Ectodermal cell (in vitro differentiated cells): ENCODE data around the gene H2BK1.

Source experiments
- H3K27ac ChIP-seq: 2 replicates; pipeline ENCODE4 v1.7.0; 2013; ENCODE audit warnings: mild to moderate bottlenecking, low read depth, low read length; ENCODE audit not compliant: insufficient read depth, poor library complexity, severe bottlenecking
- H3K27me3 ChIP-seq: 2 replicates; pipeline ENCODE4 v1.7.0; 2013; ENCODE audit warnings: mild to moderate bottlenecking, low read length; ENCODE audit not compliant: insufficient read depth, control insufficient read depth, poor library complexity, severe bottlenecking
- H3K36me3 ChIP-seq: one replicate; pipeline ENCODE4 v1.7.0; 2013; ENCODE audit warnings: low read length; ENCODE audit not compliant: control insufficient read depth, insufficient read depth
- H3K4me1 ChIP-seq: one replicate; pipeline ENCODE4 v1.7.0; 2013; ENCODE audit warnings: low read length; ENCODE audit not compliant: control insufficient read depth, insufficient read depth
- H3K4me3 ChIP-seq: 2 replicates; pipeline ENCODE4 v1.7.0; 2013; ENCODE audit warnings: low read depth, low read length, control low read depth; ENCODE audit not compliant: insufficient read depth
- H3K9me3 ChIP-seq: 2 replicates; pipeline ENCODE4 v1.7.0; 2013; ENCODE audit warnings: mild to moderate bottlenecking, low read length, moderate library complexity; ENCODE audit not compliant: control insufficient read depth
- WGBS, 2 experiments: methylation state at CpG; one replicate each; pipeline ENCODE4 v1.1.7; 2013; ENCODE audit warnings: missing lambda C conversion rate in 2 of 2; 5-methylcytosine and 5-hydroxymethylcytosine counted together

H2BK1 gene

GRCh38 chr7:151192002-151192539, 18.2 kb downstream of the H2BK1 start:
- Histone ChIP-seq H3K4me3 (no peak overlapping the region), H3K4me1 (peaks cover 3% of the 10 kb centered on the region), H3K27ac (no peak overlapping the region), H3K36me3 (no peaks in the 10 kb centered on the region), H3K9me3 (no peaks in the 10 kb centered on the region), H3K27me3 (peaks cover 4% of the 10 kb centered on the region)
- 95 to 96% methylated on average over 22 to 23 of the region's 23 CpGs for WGBS, 2 experiments

- H3K4me3 ChIP-seq = no peak overlapping the region
- H3K27ac ChIP-seq = no peak overlapping the region
- 92% methylated on average over 12 of the region's 12 CpGs for WGBS, 2 experiments
- peaks cover 4% of the 10 kb centered on the region for H3K27me3 ChIP-seq
- H3K4me1 ChIP-seq = peaks cover 3% of the 10 kb centered on the region
- no peaks in the 10 kb centered on the region for H3K9me3 ChIP-seq
- H3K36me3 ChIP-seq = no peaks in the 10 kb centered on the region
Observed at GRCh38 chr7:151191544-151191943, 18.7 kb downstream of the H2BK1 start.

- no peaks in the 10 kb centered on the region for H3K36me3 ChIP-seq
- no peak overlapping the region for H3K4me3 ChIP-seq
- H3K27me3 ChIP-seq = no peaks in the 10 kb centered on the region
- peaks cover 3% of the 10 kb centered on the region for H3K4me1 ChIP-seq
- H3K27ac ChIP-seq = no peak overlapping the region
- 90 to 95% methylated on average over 4 of the region's 4 CpGs for WGBS, 2 experiments
- no peaks in the 10 kb centered on the region for H3K9me3 ChIP-seq
Observed at GRCh38 chr7:151189038-151189437, 21.2 kb downstream of the H2BK1 start.

GRCh38 chr7:151188252-151188542, 22.1 kb downstream of the H2BK1 start:
- Histone ChIP-seq H3K27me3 (no peaks in the 10 kb centered on the region), H3K4me3 (no peak overlapping the region), H3K4me1 (peaks cover 3% of the 10 kb centered on the region), H3K27ac (no peak overlapping the region), H3K36me3 (no peaks in the 10 kb centered on the region), H3K9me3 (no peaks in the 10 kb centered on the region)
- WGBS, 2 experiments = 63 to 72% methylated on average over 5 of the region's 5 CpGs

GRCh38 chr7:151187409-151188251, 22.7 kb downstream of the H2BK1 start:
- H3K4me1 ChIP-seq = peaks cover 3% of the 10 kb centered on the region
- no peak overlapping the region for H3K4me3 ChIP-seq
- no peaks in the 10 kb centered on the region for H3K9me3 ChIP-seq
- H3K27ac ChIP-seq = no peak overlapping the region
- no peaks in the 10 kb centered on the region for H3K27me3 ChIP-seq
- WGBS, 2 experiments = 90 to 92% methylated on average over 22 of the region's 22 CpGs
- H3K36me3 ChIP-seq = no peaks in the 10 kb centered on the region

- Histone ChIP-seq H3K4me1 (peaks cover 3% of the 10 kb centered on the region), H3K9me3 (no peaks in the 10 kb centered on the region), H3K4me3 (no peak within 1 kb of the TSS), H3K27ac (no peak within 1 kb of the TSS), H3K36me3 (no peaks in the 10 kb centered on the region), H3K27me3 (no peaks in the 10 kb centered on the region)
- 89% methylated on average over 22 of the region's 22 CpGs for WGBS, 2 experiments
Observed at GRCh38 chr7:151186640-151187408, 23.5 kb downstream of the H2BK1 start, which contains the start of gene ASB10. ASB10 (minus strand) TSS chr7:151187250; CDS start chr7:151187130, 120 bp downstream.

GRCh38 chr7:151185762-151186639, 24.3 kb downstream of the H2BK1 start:
- Histone ChIP-seq H3K4me3 (no peak overlapping the region), H3K9me3 (no peaks in the 10 kb centered on the region), H3K27me3 (no peaks in the 10 kb centered on the region), H3K4me1 (peaks cover 3% of the 10 kb centered on the region), H3K27ac (no peak overlapping the region), H3K36me3 (no peaks in the 10 kb centered on the region)
- WGBS, 2 experiments = 91 to 95% methylated on average over 16 of the region's 16 CpGs

- no peaks in the 10 kb centered on the region for H3K36me3 ChIP-seq
- peaks cover 2% of the 10 kb centered on the region for H3K27me3 ChIP-seq
- H3K4me3 ChIP-seq = no peak overlapping the region
- 91 to 93% methylated on average over 22 of the region's 22 CpGs for WGBS, 2 experiments
- no peaks in the 10 kb centered on the region for H3K4me1 ChIP-seq
- no peaks in the 10 kb centered on the region for H3K9me3 ChIP-seq
- no peak overlapping the region for H3K27ac ChIP-seq
Observed at GRCh38 chr7:151181011-151181431, 29.3 kb downstream of the H2BK1 start.

GRCh38 chr7:151179946-151180345, 30.3 kb downstream of the H2BK1 start:
- H3K9me3 ChIP-seq = no peaks in the 10 kb centered on the region
- no peak overlapping the region for H3K4me3 ChIP-seq
- no peaks in the 10 kb centered on the region for H3K36me3 ChIP-seq
- H3K27me3 ChIP-seq = peaks cover 6% of the 10 kb centered on the region
- no peak overlapping the region for H3K27ac ChIP-seq
- no peaks in the 10 kb centered on the region for H3K4me1 ChIP-seq
- 86 to 87% methylated on average over 4 of the region's 4 CpGs for WGBS, 2 experiments
